HepG2 (cell line): ENCODE results near the gene VANGL2. TPM values are rescaled to one million over a fixed set of nuclear protein-coding genes. Genes with fewer than 3 reads are reported as not detected.

ENCODE experiments used
- ATAC-seq: fragments of 200-7000 bp; cut with Tn5 transposase; 3 replicates; pipeline ENCODE4 v1.9.1; 2020; ENCODE audit warnings: mild to moderate bottlenecking, moderate library complexity
- BruUV-seq: library from RNA; stranded (reverse); fragments of 400-500 nt; replicated peaks from 2 replicates; lab custom pipeline; 2021; lab: Mats Ljungman, UMichigan
- CTCF ChIA-PET: fragments of 300-600 bp; formaldehyde crosslinking; extraction: SDS; loops from one replicate; lab custom pipeline; 2021; ENCODE audit warnings: low total read pairs, inconsistent platforms, low intra/inter-chr PET ratio; lab: Yijun Ruan, JAX
- POLR2A ChIA-PET: fragments of 350-600 bp; sonication (Branson Sonifier 250); formaldehyde crosslinking; loops from one replicate; lab custom pipeline; 2020; ENCODE audit warnings: antibody characterized with exemption, inconsistent platforms; lab: Yijun Ruan, JAX
- DNase-seq: peaks from one replicate; pipeline ENCODE4 v3.0.0-alpha.2; 2015; ENCODE audit warnings: low spot score
- FAIRE-seq: peaks from 3 replicates; lab custom pipeline; 2011; peaks lifted over from hg19 to GRCh38; lab: Jason Lieb, UNC
- H2AFZ ChIP-seq: one replicate; pipeline ENCODE4 v1.6.1; 2011; ENCODE audit warnings: low read length, inconsistent platforms
- H3K27ac ChIP-seq: fragments of 300-600 bp; 3 replicates; pipeline ENCODE4 v1.8.0; 2011; ENCODE audit warnings: mixed run types, mild to moderate bottlenecking, mixed read lengths, low read length, inconsistent platforms; ENCODE audit not compliant: insufficient read depth; ENCODE audit errors: extremely low read length
- H3K27me3 ChIP-seq, 2 experiments: fragments of 200-600 bp in 1 of 2; 2 replicates in 1 of 2; 3 replicates in 1 of 2; pipeline versions ENCODE4 v1.6.0 to v1.8.0; 2011; ENCODE audit warnings: low read length in 2 of 2, mild to moderate bottlenecking in 2 of 2, moderate library complexity in 2 of 2, inconsistent platforms in 1 of 2; ENCODE audit not compliant: insufficient read depth in 2 of 2, control insufficient read depth in 1 of 2
- H3K36me3 ChIP-seq, 2 experiments: fragments of 200-600 bp in 1 of 2; replicated peaks in 1 of 2; 2 replicates in 1 of 2; 3 replicates in 1 of 2; pipeline versions ENCODE4 v1.5.1 to v1.8.0; 2011; ENCODE audit warnings: low read length in 2 of 2, inconsistent platforms in 1 of 2; ENCODE audit not compliant: insufficient read depth in 2 of 2, control insufficient read depth in 1 of 2
- H3K4me1 ChIP-seq: 2 replicates; pipeline ENCODE4 v1.5.1; 2012; ENCODE audit warnings: low read length, inconsistent platforms; ENCODE audit not compliant: insufficient read depth
- H3K4me2 ChIP-seq: 2 replicates; pipeline ENCODE4 v1.6.0; 2011; ENCODE audit warnings: low read depth, low read length, inconsistent platforms
- H3K4me3 ChIP-seq, 3 experiments: fragments of 200-600 bp in 1 of 3; sonication (generic), shearing (Covaris generic) in 1 of 3; replicated peaks in 1 of 3; 2 replicates each; pipeline ENCODE4 v1.5.1; 2011 to 2016; ENCODE audit warnings: low read length in 3 of 3, inconsistent platforms in 2 of 3, low read depth in 2 of 3, mild to moderate bottlenecking in 2 of 3, control low read depth in 1 of 3, mixed read lengths in 1 of 3; ENCODE audit not compliant: insufficient read depth in 1 of 3
- H3K79me2 ChIP-seq: one replicate; pipeline ENCODE4 v1.6.1; 2011; ENCODE audit warnings: low read length, inconsistent platforms; ENCODE audit not compliant: insufficient read depth
- H3K9ac ChIP-seq: 2 replicates; pipeline ENCODE4 v1.6.0; 2011; ENCODE audit warnings: mild to moderate bottlenecking, low read depth, low read length, inconsistent platforms; ENCODE audit not compliant: insufficient read depth
- H3K9me3 ChIP-seq: 2 replicates; pipeline ENCODE4 v1.5.1; 2012; ENCODE audit warnings: mild to moderate bottlenecking, low read length
- H4K20me1 ChIP-seq: 2 replicates; pipeline ENCODE4 v1.6.0; 2011; ENCODE audit warnings: inconsistent platforms, mild to moderate bottlenecking, low read length, moderate library complexity; ENCODE audit not compliant: insufficient read depth
- GMEB1 ChIP-seq: sonication (generic); formaldehyde crosslinking; IDR thresholded peaks from 2 replicates; pipeline ENCODE4 v1.5.1; 2020; ENCODE audit warnings: missing genetic modification reagents, mild to moderate bottlenecking, borderline replicate concordance
- HMGXB3 ChIP-seq: sonication (generic); formaldehyde crosslinking; IDR thresholded peaks from 2 replicates; pipeline ENCODE4 v1.4.0; 2020; ENCODE audit warnings: missing genetic modification reagents, borderline replicate concordance
- ISL2 ChIP-seq: sonication (generic); formaldehyde crosslinking; IDR thresholded peaks from 2 replicates; pipeline ENCODE4 v1.5.0; 2020; ENCODE audit warnings: missing genetic modification reagents
- MAF1 ChIP-seq: sonication (generic); formaldehyde crosslinking; IDR thresholded peaks from 2 replicates; pipeline ENCODE4 v1.5.0; 2020; ENCODE audit warnings: missing genetic modification reagents, borderline replicate concordance
- STAT6 ChIP-seq: sonication (generic); formaldehyde crosslinking; IDR thresholded peaks from 2 replicates; pipeline ENCODE4 v1.4.0; 2020; ENCODE audit warnings: missing genetic modification reagents, mild to moderate bottlenecking, borderline replicate concordance
- THAP7 ChIP-seq: sonication (generic); formaldehyde crosslinking; IDR thresholded peaks from 2 replicates; pipeline ENCODE4 v1.8.1; 2023; ENCODE audit warnings: mild to moderate bottlenecking, missing genetic modification reagents
- ZNF317 ChIP-seq: sonication (generic); formaldehyde crosslinking; IDR thresholded peaks from 2 replicates; pipeline ENCODE4 v1.5.0; 2020; ENCODE audit warnings: mild to moderate bottlenecking, missing genetic modification reagents
- ZNF672 ChIP-seq: sonication (generic); formaldehyde crosslinking; IDR thresholded peaks from 2 replicates; pipeline ENCODE4 v1.8.1; 2022; ENCODE audit warnings: missing genetic modification reagents
- ZNF749 ChIP-seq: sonication (generic); formaldehyde crosslinking; IDR thresholded peaks from 2 replicates; pipeline ENCODE4 v1.8.0; 2022; ENCODE audit warnings: mild to moderate bottlenecking, missing genetic modification reagents, moderate library complexity, borderline replicate concordance
- ZNF75D ChIP-seq: sonication (generic); formaldehyde crosslinking; IDR thresholded peaks from 2 replicates; pipeline ENCODE4 v1.8.1; 2023; ENCODE audit warnings: missing genetic modification reagents, mild to moderate bottlenecking, borderline replicate concordance
- WGBS: methylation state at CpG from one replicate; pipeline ENCODE4 v1.1.6; 2017; ENCODE audit warnings: low lambda C conversion rate; 5-methylcytosine and 5-hydroxymethylcytosine counted together
- in situ Hi-C: cut with HindIII; loops from 2 replicates; pipeline ENCODE4 v1.10.0; 2017; ENCODE audit warnings: low pct_unique_long_range_greater_than_20kb; ENCODE audit not compliant: extremely low pct_ligation_motif_present
- intact Hi-C: fragments of 100-400 bp; cut with micrococcal nuclease; formaldehyde crosslinking; loops from one replicate; pipeline ENCODE4 v1.10.0; 2022; ENCODE audit not compliant: unreplicated experiment
- polyA plus RNA-seq, 8 experiments: library from polyadenylated mRNA; depleted of rRNA in 3 of 8; stranded (reverse) in 7 of 8; unstranded in 1 of 8; fragments of >200 nt; fragmentation: Illumina TruSeq in 4 of 8; extraction: Trizol in 4 of 8; gene quantifications; 2 replicates each; pipeline versions ENCODE4 v1.2.1 to v1.2.3, GENCODE V29; 2011 to 2016; ENCODE audit warnings: low read depth in 4 of 8, missing spikeins in 1 of 8, mixed read lengths in 1 of 8; ENCODE audit not compliant: insufficient read depth in 1 of 8
- total RNA-seq, 5 experiments: library from RNA; depleted of rRNA; stranded (reverse); fragments of >200 nt; fragmentation: Illumina TruSeq; extraction: Trizol; gene quantifications; 2 replicates each; pipeline ENCODE4 v1.2.3, GENCODE V29; 2016; ENCODE audit warnings: low read depth in 1 of 5

The VANGL2 gene
- total and polyA plus RNA-seq, 2 of the 13 experiments (the other 11 are each of a cell fraction or from before 2014, with no cell fraction given) = 0.09 TPM; not detected in 1

- no peak for TF ChIP-seq HMGXB3 (CRISPR knock-in tag)
Observed at GRCh38 chr1:160363951-160364735, 36.2 kb upstream of the VANGL2 start (continued).

GRCh38 chr1:160365325-160365724, 35.0 kb upstream of the VANGL2 start:
- Histone ChIP-seq H3K4me2 (no peak overlapping the region), H3K4me1 (peaks cover 15% of the 10 kb centered on the region), H3K4me3 (no peak overlapping the region), H3K9ac (no peak overlapping the region), H3K27me3 (no peaks in the 10 kb centered on the region), H4K20me1 (no peaks in the 10 kb centered on the region), H2AFZ (no peak overlapping the region), H3K79me2 (no peaks in the 10 kb centered on the region), H3K36me3 (0 out of 5 replicates have a peak, but pooled peaks cover 0 to 4% of the 10 kb centered on the region in 2 experiments), H3K27ac (no peak overlapping the region), H3K9me3 (no peaks in the 10 kb centered on the region)
- no peak for DNase-seq
- no TSS peak for BruUV-seq
- in situ Hi-C loops = no loop called here
- intact Hi-C loops = no loop called here
- CTCF ChIA-PET = no interaction called here
- POLR2A ChIA-PET = no interaction called here
- WGBS = no CpG with 5 or more reads among the region's 1 CpG
- no peak for FAIRE-seq
- no peak for ATAC-seq
- no peak for TF ChIP-seq ISL2 (CRISPR knock-in tag)
- TF ChIP-seq ZNF672 = no peak
- no peak for TF ChIP-seq MAF1
- no peak for TF ChIP-seq GMEB1 (CRISPR knock-in tag)
- no peak for TF ChIP-seq THAP7 (CRISPR knock-in tag)
- TF ChIP-seq ZNF75D (CRISPR knock-in tag) = no peak
- TF ChIP-seq STAT6 (CRISPR knock-in tag) = no peak
- no peak for TF ChIP-seq ZNF317
- TF ChIP-seq ZNF749 (CRISPR knock-in tag) = no peak
